NCI-H1436 treated with DMSO at 0.1 percent for 48 hours (cell line): ENCODE measurements around the gene GPER1.
A peak's percentile ranks its signal among the peaks of the same experiment; 100 is the strongest.
"Not testable (repeated sequence)": the region's sequence is repeated elsewhere in the genome, so short reads cannot be mapped to it uniquely, and the experiment has no call there.

Experiments used
- DNase-seq: peaks from one replicate; lab custom pipeline; 2025; lab: John Stamatoyannopoulos, UW

Gene GPER1

DNA sequence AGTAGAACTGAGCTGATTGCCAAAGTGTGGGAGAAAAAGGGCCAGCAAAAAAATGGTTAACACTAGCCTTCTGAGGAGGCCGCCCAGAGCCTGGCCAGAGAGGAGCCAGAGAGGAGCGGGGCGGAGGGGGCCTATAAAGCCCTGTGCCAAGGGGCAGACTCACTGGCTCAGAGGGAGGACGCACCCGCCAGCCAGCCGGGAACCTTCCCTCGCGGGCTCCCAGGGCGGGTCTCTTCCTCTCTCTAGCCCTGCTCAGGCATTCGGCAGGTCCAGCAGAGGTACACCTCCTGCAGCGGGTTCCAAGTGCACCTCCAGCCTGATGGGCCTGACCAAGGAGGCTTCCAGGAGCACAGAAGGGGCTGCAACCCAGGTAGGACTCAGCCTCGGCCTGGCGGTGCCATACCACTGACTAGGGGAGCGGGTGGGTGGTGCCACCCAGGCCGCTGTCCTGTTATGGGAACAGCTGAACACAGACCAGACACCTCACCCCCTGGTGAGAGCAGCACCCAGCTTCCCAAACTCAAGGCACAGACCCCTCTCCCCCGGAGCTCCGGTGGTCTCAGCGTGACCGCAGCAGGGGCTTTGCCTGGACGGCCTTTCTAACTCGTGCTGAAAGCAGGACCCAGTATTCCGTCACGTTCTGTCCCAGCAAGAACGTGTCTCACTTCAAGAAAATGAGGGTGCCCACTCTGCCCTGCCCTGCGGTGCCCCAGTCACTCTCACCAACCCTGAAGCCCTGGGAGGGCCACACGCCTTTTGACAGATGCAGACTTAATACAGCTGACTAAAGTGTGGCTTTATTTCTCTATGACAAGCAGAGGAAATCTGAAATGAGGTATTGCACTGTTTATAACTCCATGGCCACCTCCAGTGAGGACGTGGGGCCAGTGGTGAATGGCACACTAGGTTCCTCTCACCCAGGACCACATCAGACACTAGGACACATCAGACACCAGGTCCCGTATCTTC lies at the start of gene GPER1:
Gene GPER1, plus strand, starts transcription at position 162 of the 969 bp plus-strand sequence. CDS start 3,616 bp downstream, outside the sequence.
- DNase-seq = no peak

DNA sequence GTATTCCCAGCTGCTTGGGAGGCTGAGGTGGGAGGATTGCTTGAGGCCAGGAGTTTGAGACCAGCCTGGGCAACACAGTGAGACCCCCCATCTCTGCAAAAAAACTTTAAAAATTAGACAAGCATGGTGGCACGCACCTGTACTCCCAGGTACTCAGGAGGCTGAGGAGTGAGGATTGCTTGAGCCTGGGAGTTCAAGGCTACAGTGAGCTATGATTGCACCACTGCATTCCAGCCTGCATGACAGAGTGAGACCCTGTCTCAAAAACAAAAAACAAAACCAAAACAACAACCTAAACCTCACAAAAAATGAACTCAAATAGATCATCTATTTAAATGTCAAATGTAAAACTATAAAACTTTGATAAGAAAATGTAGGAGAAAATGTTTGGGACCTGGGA lies 47.7 kb upstream of the GPER1 start:
- not testable (repeated sequence) for DNase-seq

DNA sequence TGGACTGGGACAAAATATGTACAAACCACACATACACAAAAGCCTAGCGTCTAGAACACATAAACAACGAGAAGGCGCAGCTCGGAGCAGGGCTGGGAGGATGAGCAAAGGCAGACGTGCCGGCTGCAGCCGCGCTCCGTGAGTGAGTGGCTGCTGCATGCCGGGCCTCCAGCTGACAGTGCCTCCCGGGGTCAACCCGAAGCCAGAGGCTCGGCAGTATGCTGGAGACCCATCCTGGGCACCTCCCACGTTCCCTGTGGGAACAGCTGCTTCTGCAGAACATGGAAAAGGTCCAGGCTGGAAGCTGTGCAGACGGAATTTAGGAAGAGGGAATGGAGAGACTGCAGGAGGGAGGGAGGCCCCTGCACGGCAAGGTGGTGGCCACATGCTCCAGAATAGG lies 47.1 kb upstream of the GPER1 start:
- DNase-seq = no peak

DNA sequence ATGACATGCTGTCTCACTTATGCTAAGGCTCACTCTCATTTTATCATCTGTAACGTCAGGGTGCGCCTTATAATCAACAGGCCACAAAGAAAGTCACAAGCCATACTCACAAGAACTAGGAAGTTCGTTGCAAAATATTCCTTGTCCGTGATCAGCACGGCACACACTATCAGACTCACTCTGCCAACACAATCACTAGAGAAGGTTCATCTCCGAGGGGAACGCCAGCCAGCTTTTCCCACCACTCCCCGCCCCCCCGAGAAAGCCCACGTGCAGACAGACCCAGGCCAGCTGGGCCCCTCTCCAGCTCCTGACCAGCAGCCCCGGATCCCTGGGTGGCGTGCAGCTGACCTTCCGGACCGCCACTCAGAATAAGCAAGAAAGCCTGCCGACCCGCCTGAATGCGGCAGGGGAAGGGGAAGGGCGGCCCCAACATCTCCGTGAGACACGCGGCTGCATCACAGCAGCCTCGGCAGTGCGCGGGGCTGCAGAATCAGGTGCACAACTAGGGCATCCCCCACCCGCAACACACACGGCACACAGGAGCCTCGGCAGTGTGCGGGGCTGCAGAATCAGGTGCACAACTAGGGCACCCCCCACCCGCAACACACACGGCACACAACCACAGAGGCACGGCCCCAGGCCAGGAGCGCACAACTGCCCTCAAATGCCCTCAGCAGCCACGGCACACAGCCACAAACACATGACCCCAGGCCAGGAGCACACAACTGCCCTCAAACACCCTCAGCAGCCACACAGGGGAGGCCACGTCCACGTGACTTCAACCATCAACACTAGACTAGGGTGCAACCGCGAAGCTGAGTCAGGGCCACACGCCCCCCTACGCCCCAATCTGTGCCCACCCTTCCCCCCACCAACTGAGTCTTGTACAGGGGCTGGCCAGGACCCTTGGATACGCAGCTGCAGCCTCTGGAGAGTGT lies 46.1 kb upstream of the GPER1 start:
- DNase-seq = no peak

DNA sequence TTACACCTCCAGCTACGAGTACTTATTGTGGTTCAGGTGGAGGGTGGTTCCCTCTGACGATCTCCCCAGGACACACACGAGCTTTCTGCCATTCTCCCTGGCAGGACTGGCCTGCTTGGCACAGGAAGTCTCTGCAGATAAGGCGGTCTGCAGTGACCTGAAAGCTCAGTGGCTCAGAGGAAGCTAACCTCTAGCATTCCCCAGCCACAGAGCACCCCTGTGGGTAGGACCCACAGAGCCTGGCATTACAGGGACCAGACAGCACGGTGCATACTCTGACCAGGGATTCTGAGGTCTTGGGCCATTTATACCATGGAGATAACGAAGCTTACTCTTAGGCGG lies 45.5 kb upstream of the GPER1 start:
- no peak for DNase-seq

DNA sequence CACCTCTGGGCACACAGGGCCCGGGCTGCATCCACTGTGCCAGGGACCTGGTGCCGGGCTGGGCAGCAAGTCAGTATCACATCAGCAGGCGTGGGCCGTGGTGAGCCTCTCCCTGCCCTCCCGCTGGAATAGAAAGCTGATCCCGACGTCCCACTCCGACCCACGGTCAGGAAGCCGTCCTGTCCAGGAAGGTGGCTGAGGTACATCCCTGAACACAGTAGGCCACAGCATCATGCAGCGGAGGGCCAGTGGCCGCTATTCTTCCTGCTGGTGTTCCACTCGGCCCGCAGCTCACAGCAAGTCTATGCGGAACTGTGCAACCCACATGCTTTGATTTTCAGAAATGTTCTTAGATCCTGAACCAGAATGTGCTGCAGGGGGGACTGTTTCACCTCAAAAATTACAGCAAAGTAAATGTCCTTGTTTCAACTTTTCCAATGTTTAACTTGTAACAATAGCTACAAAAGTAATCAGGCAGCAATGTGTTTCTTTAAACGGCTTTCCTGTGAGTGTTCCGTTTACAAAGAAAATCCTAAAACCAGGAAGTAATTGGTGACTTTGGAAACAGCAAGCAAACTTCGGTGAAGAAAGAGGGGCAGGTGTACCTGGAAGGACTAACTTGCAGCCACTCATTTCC lies 44.2 kb upstream of the GPER1 start:
- no peak for DNase-seq

DNA sequence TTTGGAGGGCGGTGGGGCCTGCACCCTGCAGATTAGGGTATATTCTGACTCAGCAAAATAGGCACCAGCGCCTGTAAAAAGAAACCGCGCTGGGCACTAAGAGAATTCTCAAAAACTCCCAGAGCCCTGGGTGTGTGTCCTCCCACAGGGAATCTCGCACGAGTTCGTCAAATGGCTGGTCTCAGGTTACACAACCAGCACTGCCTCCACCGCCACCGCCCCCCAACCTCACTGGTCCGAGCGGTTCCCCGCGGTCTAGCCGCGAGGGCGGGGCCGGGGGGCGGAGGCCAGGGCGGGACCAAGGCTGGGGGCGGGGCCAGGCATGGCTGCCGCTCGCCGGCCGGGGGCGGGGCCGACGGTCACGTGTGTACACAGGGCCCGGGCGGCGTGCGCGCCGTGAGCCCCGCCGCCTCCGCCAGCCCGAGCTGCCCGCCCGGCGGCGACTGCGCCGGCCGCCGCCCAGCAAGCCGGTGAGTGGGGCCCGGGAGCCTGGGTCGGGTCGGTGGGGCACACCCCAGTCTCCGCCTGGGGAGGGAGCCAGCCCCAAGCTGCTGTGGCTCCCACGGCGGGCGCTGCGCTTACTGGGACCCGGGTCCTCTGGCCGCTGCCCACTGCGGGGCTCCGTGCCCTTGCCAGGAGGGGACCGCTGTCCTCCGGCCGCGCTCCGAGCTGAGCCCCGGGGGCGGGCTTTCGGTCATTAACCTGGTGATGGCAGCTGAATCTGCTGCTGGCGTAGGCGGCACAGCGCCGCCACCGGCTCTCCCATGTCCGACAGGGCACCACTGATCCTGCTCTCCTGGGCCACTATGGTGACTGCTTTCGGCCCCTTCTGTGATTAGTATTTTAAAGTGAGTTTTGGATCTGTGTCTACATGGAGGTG lies 43.5 kb upstream of the GPER1 start, which contains the start of gene GPR146:
Gene GPR146, plus strand, starts transcription at position 358 of the 880 bp plus-strand sequence. CDS start 12,970 bp downstream, outside the sequence.
- peak; percentile 62 for DNase-seq

DNA sequence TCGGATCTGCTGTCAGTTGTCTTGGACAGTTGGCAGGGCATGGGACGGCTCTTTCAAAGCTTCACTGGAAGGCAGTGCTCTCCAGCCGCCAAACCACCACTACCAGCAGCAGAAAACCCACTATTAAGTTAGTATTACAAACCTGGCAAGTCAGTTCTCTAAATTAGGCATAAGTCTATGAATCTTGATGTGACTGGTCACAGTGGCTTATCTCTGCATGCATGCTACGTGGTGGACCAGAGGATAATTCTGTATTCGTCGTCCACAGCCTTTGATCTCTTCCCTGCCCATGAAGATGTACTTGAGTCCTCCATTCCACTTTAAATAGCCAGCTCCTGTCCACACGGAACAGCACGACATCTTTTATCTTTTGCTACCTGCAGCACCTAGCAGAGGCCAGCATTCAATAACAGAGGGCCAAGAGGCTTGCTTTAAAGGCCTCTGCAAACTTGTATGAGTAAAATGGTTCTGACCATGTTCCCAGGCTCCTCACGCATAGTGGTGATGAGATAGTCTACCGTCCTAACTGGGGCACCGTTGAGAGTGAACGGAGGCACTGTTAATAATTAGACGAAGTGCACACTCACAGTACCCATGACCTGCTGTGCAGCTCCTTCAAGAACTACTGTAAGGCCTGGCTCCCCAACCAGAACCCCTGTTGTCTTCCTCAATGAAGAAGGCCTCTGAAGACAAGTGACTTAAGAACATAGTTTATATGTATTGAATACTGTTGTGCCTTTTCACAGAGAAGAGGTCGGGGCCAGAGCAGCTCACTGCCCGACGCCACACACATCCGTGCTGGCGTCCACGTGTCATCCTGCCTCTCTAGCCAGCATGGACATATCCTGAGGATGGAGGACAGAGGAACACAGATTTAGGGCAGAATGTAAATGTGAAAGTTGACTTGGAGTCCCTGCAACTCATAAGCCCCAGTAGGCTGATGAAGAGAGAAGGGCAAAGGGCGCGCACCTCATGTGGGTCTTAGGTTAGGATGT lies 42.5 kb upstream of the GPER1 start:
- no peak for DNase-seq

DNA sequence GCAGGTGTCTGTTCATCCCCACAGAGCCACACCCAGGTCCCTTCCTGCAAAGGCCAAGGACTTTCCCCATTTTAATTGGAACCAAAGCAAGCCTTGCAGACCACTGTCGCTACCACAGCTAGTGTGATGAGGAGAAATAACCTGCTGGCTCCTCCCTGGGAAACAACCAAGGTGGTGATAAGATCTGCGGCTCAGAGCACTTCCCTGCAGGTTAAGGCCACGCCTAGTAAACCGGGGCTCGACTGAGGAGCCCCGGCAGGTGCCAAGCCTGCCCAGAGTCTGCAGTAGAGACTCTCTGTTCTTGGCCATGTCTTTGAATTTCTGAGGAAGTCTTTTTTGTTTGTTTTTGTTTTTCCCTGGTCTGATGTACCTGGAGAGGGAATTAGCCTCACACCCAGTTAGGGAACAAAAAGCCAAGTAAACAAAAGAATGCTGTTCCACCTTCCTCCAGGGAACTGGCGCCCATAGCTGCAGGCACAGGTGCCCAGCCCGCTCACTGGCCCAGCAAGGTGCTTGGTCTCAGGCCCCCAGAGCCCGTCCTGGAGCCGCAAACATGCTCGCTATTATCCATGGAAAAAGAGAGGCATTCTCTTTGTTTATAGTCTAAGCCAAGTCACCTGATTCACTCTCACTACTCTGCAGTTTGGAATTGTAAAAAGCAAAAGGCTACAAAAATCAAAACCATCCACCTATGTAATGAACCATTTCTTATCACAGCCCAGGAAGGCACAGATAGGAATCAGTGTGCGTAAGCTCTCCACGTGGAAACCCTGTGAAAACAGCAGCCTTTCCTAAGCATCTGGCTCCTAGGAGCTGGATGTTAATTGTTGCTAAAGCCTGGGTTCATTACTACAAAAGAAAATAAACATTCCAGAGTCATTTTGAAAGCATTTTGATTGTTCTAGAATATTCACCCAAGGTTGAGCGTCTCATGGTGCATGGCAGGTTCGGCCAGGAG lies 40.9 kb upstream of the GPER1 start:
- no peak for DNase-seq

DNA sequence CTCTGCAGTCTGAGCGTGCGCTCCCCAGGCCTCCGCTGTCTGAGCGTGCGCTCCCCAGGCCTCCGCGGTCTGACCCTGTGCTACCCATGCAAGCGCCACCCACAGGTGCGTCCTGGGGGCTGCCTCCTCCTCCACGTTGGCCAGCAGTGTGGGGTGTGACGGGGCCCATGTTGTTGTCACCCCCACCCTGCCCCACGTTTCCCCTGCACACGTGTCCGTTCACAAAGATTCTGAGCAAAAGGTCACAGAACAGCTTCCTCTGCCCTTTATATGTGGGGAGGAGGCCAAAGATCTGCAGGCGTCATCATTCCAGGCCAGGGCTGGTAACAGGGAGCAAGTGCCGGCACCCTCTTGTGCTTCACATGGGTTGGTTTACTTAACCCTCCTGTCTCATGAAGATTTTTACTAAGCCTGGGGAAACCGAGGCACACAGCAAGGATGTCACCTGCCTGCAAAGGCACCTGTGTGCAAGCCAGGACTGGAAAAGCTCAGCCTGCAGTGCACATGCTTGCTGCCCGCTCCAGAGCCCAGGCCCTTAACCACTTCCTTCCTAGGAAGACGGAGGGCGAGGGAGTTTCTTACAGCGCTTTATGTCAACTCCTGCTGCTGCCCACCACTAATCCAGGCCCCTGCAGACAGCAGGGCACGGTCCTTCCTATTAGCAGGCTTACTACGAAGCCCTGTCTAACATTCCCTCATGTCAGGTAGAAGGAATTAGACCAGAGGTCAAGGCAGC lies 38.7 kb upstream of the GPER1 start:
- DNase-seq = no peak

DNA sequence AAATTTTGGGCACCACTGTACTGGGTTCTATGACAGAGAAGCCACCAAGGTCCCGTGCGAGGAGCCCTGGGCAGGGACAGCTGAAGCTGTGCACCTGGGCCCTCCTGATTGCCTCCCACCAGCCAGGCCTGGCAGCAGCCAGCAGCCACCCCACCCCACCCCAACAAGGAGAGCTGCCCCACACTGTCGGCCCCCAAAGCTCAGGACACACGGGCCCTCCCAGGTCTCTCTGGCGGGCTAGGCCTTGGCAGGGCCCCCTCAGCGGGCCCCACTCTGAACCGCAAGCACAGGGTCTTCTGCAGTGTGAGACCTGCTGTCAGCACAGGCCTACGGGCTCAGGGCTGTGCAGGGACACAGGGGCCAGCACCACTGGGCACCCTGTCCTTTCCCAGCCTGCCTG lies 38.1 kb upstream of the GPER1 start:
- DNase-seq = no peak

DNA sequence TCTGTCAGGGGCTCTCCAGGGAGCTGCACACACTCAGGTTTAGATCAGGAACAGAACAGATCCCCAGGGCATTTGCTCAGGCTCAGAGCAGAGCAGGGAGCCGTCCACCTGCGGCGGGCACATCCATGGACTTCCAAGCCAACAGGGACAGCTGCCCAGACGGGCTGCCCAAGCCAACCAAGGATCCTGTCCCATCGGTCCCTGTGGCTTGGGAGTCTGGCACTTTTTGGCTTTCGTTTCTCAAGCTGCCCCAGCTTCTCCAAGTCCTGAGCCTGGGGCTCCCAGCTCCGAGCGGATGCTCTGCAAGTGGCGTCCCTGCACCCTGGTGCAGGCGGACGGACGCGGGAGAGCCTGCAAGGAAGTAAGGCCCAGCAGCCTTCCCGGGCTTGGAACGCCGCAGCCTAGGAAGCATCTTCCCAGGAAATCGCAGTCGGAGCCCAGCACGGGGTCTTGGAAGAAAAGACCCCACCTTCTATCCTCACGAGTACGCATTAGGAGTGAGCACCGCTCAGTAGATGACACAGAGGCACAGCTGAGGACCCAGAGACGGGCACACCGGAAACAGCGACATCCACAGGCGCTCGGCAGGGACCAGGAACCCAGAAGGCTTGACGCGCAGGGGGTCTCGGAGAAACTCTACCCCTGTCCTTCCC lies 37.5 kb upstream of the GPER1 start:
- no peak for DNase-seq

DNA sequence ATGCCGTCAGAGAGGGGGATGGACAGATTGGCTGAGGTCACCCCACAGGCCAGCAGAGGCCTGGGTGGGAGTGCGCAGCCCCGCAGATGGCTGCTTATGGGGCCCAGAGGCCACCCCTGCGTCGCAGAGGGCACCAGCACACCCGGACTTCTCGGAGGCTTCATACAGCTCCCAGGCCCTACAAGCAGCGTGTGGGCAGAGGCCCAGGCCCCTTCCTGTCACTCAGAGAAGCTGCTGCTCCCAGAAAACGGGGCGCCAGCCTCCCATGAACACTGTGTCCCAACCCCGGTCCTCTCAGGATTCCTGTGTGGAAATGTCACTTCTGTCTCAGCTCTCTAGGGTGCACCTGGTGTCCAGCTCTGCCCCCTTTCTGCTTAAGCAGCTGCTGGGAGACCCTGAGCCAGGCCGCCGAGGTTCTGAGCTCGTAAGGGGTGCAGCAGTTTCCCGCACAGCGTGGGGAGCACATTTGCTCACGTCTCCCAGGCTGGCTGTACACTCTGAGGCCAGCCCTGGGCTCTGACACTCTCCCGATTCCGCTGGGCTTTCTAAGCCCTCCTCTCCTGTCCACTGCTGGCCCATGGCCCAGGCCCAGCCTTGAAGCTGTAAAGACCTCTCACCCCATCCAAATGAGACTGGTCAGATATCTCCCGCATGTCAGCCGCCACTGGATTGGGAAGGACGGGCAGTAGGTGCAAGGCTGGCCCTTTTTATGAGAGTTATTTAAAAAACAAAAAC lies 36.8 kb upstream of the GPER1 start:
- DNase-seq = no peak

DNA sequence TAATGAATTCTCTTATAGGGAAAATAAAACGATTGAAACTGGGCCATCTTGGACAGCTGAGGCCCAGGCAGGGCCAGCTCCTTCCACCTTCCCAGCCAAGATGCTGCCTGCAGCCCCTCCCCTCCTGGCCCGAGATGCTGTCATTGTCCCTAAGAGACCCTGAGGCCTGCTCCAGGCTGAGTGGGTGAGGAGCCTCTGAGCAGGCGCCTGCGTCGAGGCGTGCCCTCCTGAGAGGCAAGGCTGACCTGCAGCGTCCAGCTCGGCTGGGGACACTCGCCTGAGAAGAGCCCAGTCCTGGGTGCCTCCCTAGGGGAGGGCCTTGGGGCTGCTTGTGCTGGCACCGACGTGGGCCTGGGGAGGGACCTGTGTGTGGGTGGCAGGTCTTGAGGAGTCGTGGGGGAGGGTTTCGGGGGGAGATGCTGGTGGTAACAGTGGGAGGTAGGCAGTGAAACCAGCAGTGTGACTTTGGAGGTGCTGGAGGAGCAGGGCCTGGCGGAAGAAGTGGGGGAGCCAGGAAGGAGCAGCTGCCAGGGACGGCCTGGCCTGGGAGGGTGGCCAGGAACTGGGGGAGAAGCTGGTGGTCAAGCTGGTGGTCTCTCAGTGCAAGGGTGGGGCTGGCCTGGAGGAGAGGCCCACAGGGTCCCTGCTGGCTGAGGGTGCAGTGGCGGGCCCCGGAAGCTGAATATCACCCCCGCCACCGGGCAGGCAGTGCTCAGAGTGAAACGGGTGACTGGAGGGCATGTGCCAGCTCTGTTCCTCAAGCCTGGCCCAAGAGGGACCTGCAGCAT lies 35.7 kb upstream of the GPER1 start:
- no peak for DNase-seq

DNA sequence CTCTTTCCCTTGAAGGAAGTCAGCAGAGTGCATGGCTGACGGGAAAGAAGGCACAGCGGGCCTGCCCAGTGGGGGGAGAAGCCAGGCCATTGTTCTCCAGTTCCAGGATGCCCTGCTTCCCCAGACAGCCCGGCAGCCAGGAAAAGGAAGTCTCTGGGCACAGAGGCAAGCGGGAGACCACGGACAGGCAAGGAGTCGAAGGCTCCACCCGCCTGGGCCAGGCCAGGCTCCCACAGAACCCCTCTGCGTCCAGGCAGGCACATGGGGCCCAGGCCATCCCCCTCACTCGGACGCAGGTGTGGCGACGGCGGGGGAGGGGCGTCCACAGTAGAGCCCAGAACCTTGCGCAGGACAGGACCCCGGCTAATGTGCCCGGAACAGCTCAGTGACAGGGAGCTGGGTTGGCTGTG lies 34.9 kb upstream of the GPER1 start:
- DNase-seq = no peak

DNA sequence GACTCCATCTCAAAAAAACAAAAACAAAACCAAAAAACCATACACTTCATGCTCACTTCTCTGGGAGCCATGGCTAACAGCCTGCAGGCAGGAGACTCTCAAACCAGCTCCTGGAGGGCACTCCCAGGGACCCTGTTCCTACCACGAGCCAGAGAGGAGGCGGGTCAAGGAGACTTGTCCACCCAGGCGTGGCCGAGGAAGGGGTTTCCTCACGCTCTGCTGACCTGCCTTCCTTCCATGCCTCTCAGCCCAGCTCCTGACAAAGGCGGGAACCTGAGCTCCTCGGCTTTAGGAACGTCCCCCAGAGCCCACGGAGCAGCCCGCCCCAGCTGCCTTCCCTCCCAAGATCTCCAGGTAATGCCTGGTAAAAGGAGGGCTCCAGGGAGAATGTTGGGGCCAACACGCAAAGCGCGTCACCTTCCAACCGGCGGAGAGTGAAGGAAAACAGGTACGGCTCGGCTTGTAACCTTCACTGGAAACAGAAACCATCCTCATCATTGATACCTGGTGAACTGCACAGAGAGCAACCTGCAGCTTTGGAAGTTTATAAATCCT lies 34.0 kb upstream of the GPER1 start:
- no peak for DNase-seq
